Measurements from ENCODE around the gene KCNIP3. TPM values are rescaled to one million over a fixed set of nuclear protein-coding genes. Genes with fewer than 3 reads are reported as not detected.

KCNIP3 gene
- total RNA-seq, 1 donor from 2014 or later = 0.68 TPM

GRCh38 chr2:95277246-95277906 lies 19.8 kb upstream of the KCNIP3 start:
- H3K36me3 ChIP-seq (ENCODE audit: insufficient read depth, low read length) = no peaks in the 10 kb centered on the region
- no peak overlapping the region for H3K4me3 ChIP-seq (ENCODE audit: insufficient read depth, low read depth, low read length)
- peak overlapping the region; percentile 22 for H3K4me2 ChIP-seq (ENCODE audit: low read length)

GRCh38 chr2:95278051-95278471 lies 19.1 kb upstream of the KCNIP3 start:
- H3K4me2 ChIP-seq (ENCODE audit: low read length) = peak overlapping the region; percentile 30
- Mint-ChIP-seq H3K27me3 (ENCODE audit: low read depth, unreplicated experiment) (peaks cover 9% of the 10 kb centered on the region), H3K9me3 (ENCODE audit: unreplicated experiment) (peaks cover 2% of the 10 kb centered on the region), H3K27ac (ENCODE audit: unreplicated experiment) (no peak overlapping the region), H3K36me3 (ENCODE audit: low read depth, unreplicated experiment) (no peaks in the 10 kb centered on the region), H3K4me1 (ENCODE audit: low read depth, unreplicated experiment) (peaks cover 6% of the 10 kb centered on the region), H3K4me3 (ENCODE audit: unreplicated experiment) (no peak overlapping the region)
- H4K20me1 ChIP-seq (ENCODE audit: insufficient read depth, low read length) = no peaks in the 10 kb centered on the region
- H3K27ac ChIP-seq (ENCODE audit: low read depth, low read length) = no peak overlapping the region
- H3K4me3 ChIP-seq (ENCODE audit: insufficient read depth, low read depth, low read length) = no peak overlapping the region
- H3K9me3 ChIP-seq (ENCODE audit: insufficient read depth, low read depth, low read length) = no peaks in the 10 kb centered on the region
- no peak for FAIRE-seq
- no peaks in the 10 kb centered on the region for H3K27me3 ChIP-seq (ENCODE audit: insufficient read depth, low read length)
- peaks cover 13% of the 10 kb centered on the region for H3K4me1 ChIP-seq (ENCODE audit: insufficient read depth, low read length)
- TF ChIP-seq EZH2 (IDR thresholded peaks at IDR 0.05; ENCODE audit: insufficient read depth, low read length) (no peak), CTCF (IDR thresholded peaks at IDR 0.05; ENCODE audit: insufficient read depth, low read depth, low read length) (no peak)
- no peaks in the 10 kb centered on the region for H3K79me2 ChIP-seq (ENCODE audit: insufficient read depth, low read length)
- DNase-seq (ENCODE audit: low read depth) = peak; percentile 81
- H3K9ac ChIP-seq (ENCODE audit: low read length) = no peak overlapping the region
- no peaks in the 10 kb centered on the region for H3K36me3 ChIP-seq (ENCODE audit: insufficient read depth, low read length)
- peak overlapping the region; percentile 18 for H2AFZ ChIP-seq (ENCODE audit: low read depth, low read length)

More at GRCh38 chr2:95277246-95277906, 19.8 kb upstream of the KCNIP3 start:
- H2AFZ ChIP-seq (ENCODE audit: low read depth, low read length) = no peak overlapping the region
- H3K27me3 ChIP-seq (ENCODE audit: insufficient read depth, low read length) = no peaks in the 10 kb centered on the region
- Mint-ChIP-seq H3K4me1 (ENCODE audit: low read depth, unreplicated experiment) (peaks cover 6% of the 10 kb centered on the region), H3K4me3 (ENCODE audit: unreplicated experiment) (no peak overlapping the region), H3K36me3 (ENCODE audit: low read depth, unreplicated experiment) (no peaks in the 10 kb centered on the region), H3K9me3 (ENCODE audit: unreplicated experiment) (peaks cover 2% of the 10 kb centered on the region), H3K27me3 (ENCODE audit: low read depth, unreplicated experiment) (peaks cover 3% of the 10 kb centered on the region), H3K27ac (ENCODE audit: unreplicated experiment) (no peak overlapping the region)
- FAIRE-seq (no peak), DNase-seq (ENCODE audit: low read depth) (no peak)
- no peaks in the 10 kb centered on the region for H4K20me1 ChIP-seq (ENCODE audit: insufficient read depth, low read length)
- H3K9me3 ChIP-seq (ENCODE audit: insufficient read depth, low read depth, low read length) = no peaks in the 10 kb centered on the region
- TF ChIP-seq EZH2 (IDR thresholded peaks at IDR 0.05; ENCODE audit: insufficient read depth, low read length) (no peak), CTCF (IDR thresholded peaks at IDR 0.05; ENCODE audit: insufficient read depth, low read depth, low read length) (no peak)
- H3K9ac ChIP-seq (ENCODE audit: low read length) = no peak overlapping the region
- H3K79me2 ChIP-seq (ENCODE audit: insufficient read depth, low read length) = no peaks in the 10 kb centered on the region
- no peak overlapping the region for H3K27ac ChIP-seq (ENCODE audit: low read depth, low read length)
- peaks cover 13% of the 10 kb centered on the region for H3K4me1 ChIP-seq (ENCODE audit: insufficient read depth, low read length)

GRCh38 chr2:95278637-95279225 lies 18.4 kb upstream of the KCNIP3 start:
- H3K27ac ChIP-seq (ENCODE audit: low read depth, low read length) = no peak overlapping the region
- H3K79me2 ChIP-seq (ENCODE audit: insufficient read depth, low read length) = no peaks in the 10 kb centered on the region
- no peaks in the 10 kb centered on the region for H3K36me3 Mint-ChIP-seq (ENCODE audit: low read depth, unreplicated experiment)
- H3K4me1 ChIP-seq (ENCODE audit: insufficient read depth, low read length) = peaks cover 13% of the 10 kb centered on the region
- no peak overlapping the region for H3K27ac Mint-ChIP-seq (ENCODE audit: unreplicated experiment)
- DNase-seq (ENCODE audit: low read depth) = no peak
- H3K36me3 ChIP-seq (ENCODE audit: insufficient read depth, low read length) = no peaks in the 10 kb centered on the region
- H2AFZ ChIP-seq (ENCODE audit: low read depth, low read length) = no peak overlapping the region
- no peak overlapping the region for H3K4me3 ChIP-seq (ENCODE audit: insufficient read depth, low read depth, low read length)
- no peak for FAIRE-seq
- no peak for TF ChIP-seq CTCF (IDR thresholded peaks at IDR 0.05; ENCODE audit: insufficient read depth, low read depth, low read length)
- TF ChIP-seq EZH2 (IDR thresholded peaks at IDR 0.05; ENCODE audit: insufficient read depth, low read length) = no peak
- H3K9ac ChIP-seq (ENCODE audit: low read length) = no peak overlapping the region
- peak overlapping the region; percentile 30 for H3K4me2 ChIP-seq (ENCODE audit: low read length)
- H3K27me3 Mint-ChIP-seq (ENCODE audit: low read depth, unreplicated experiment) = peaks cover 11% of the 10 kb centered on the region
- H3K4me1 Mint-ChIP-seq (ENCODE audit: low read depth, unreplicated experiment) = peaks cover 6% of the 10 kb centered on the region
- H3K9me3 Mint-ChIP-seq (ENCODE audit: unreplicated experiment) = peaks cover 2% of the 10 kb centered on the region
- no peaks in the 10 kb centered on the region for H3K9me3 ChIP-seq (ENCODE audit: insufficient read depth, low read depth, low read length)
- no peak overlapping the region for H3K4me3 Mint-ChIP-seq (ENCODE audit: unreplicated experiment)
- no peaks in the 10 kb centered on the region for H4K20me1 ChIP-seq (ENCODE audit: insufficient read depth, low read length)
- no peaks in the 10 kb centered on the region for H3K27me3 ChIP-seq (ENCODE audit: insufficient read depth, low read length)

Data from astrocyte (in vitro differentiated cells and primary cell).